LNCAP (cell line): ENCODE data around the gene PTPRT.

ENCODE experiments used
- TF ChIP-seq, protein P1 (sequence below): fragments of 450-650 bp; IDR thresholded peaks from 2 replicates; pipeline ENCODE4 v1.5.1; 2017; ENCODE audit warnings: mild to moderate bottlenecking

The PTPRT gene

DNA sequence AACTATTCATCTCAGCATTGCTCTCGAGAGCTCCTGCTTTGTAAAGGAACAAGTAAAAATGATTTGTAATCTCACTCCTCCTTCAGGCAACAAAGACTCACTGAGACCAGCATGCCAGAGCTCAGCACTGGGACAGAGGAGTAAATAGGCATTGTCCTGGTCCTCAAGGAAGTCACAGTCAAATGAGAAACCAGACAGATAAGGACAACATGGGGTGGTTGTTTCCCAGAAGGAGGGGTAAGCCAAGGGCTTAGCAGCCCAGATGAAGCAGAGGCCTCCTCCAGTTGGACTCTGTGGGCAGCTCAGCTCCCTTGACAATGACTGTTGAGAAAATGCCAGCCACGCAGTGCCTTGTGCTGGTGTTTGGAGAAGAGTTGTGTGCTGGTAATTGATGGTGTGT lies 1145.8 kb downstream of the PTPRT start:
- TF ChIP-seq, protein P1, sequence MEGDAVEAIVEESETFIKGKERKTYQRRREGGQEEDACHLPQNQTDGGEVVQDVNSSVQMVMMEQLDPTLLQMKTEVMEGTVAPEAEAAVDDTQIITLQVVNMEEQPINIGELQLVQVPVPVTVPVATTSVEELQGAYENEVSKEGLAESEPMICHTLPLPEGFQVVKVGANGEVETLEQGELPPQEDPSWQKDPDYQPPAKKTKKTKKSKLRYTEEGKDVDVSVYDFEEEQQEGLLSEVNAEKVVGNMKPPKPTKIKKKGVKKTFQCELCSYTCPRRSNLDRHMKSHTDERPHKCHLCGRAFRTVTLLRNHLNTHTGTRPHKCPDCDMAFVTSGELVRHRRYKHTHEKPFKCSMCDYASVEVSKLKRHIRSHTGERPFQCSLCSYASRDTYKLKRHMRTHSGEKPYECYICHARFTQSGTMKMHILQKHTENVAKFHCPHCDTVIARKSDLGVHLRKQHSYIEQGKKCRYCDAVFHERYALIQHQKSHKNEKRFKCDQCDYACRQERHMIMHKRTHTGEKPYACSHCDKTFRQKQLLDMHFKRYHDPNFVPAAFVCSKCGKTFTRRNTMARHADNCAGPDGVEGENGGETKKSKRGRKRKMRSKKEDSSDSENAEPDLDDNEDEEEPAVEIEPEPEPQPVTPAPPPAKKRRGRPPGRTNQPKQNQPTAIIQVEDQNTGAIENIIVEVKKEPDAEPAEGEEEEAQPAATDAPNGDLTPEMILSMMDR, result no peak

GRCh38 chr20:42041000-42041565 lies 1148.6 kb downstream of the PTPRT start:
- TF ChIP-seq, protein P1, result peak; percentile 25; the same call in 1 of the 2 replicates

GRCh38 chr20:42027746-42028268 lies 1161.9 kb downstream of the PTPRT start:
- TF ChIP-seq, protein P1, result peak; percentile 25; the same call in 1 of the 2 replicates

DNA sequence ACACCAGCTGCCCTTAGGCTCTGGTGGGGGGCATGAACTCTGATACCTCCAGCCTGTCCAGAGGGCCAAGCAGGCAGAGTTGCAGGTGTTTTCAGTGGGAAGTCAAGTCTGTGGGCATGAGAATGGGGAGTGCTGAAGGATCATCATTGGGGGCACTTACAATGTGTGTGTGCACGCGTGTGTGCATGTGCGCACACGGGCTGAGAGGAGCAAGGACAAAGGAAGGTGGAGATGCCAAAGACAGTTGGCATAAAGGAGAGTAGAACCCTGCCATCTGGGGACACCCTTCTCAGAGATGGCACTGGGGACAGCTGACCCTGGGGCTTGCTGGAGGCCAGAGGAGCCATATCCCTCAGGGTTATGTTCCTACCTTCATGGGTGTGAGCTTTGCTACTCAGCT lies 1163.1 kb downstream of the PTPRT start:
- TF ChIP-seq, protein P1, result no peak

DNA sequence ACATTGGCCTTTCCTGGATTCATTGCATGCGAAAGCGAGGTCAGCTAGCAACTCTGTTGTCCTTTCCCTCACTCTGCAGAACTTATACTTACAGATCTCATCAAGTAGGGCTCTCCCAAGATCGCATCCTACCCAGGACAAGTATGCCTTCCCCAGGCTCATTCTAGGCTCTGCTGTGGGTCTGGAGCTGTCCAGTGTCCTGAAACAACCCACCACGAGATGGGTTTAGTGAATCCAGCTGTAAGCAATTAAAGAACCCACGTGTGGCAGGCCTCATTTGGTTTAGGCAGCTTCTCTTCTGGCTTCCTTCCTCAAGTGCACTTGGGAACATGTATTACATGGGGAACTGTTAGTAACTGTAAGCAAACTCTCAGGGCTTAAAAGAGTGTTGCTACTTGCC lies 1165.1 kb downstream of the PTPRT start:
- TF ChIP-seq, protein P1, result no peak
